ENCODE data around the gene MSH3.

DNA sequence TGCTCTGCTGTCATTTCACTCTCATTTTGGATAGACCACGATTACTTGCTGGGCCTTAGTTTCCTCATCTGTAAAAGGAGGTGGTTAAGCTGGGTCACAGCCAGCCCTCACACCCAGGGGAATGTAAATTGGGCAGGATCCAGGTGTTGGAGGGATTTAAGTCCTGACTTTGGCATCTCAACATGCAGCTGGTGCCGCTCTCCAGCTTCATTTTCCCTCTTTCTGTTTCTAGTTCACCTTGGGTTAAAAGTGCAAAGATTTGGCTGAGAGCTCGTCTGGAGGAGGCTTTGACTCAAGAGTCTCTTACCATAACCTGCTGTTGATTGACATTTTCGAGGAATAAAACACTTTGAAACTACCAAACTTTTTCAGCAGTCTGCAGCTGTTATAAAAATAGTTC lies 144.6 kb downstream of the MSH3 start:
- TF ChIP-seq CTCF (optimal IDR thresholded peaks at IDR 0.05 in 1 of 3, IDR thresholded peaks at IDR 0.05 in 1 of 3, conservative IDR thresholded peaks at IDR 0.05 in 1 of 3; ENCODE audit: extremely low read depth in 1 of 3, insufficient read depth in 2 of 3, low read length in 3 of 3) (no peak), EZH2 (IDR thresholded peaks at IDR 0.05; ENCODE audit: low read length) (no peak)

Measured in keratinocyte (primary cell).